HEK293 (cell line): ENCODE measurements around the gene RBCK1.

Experiments
- GLI2 ChIP-seq: fragments of 450-650 bp; formaldehyde crosslinking; IDR thresholded peaks from 2 replicates; pipeline ENCODE4; 2017; ENCODE audit warnings: missing biosample characterization, missing genetic modification characterization, low read depth, borderline replicate concordance
- IKZF3 ChIP-seq: fragments of 450-650 bp; IDR thresholded peaks from 2 replicates; pipeline ENCODE4 v1.5.0; 2018; ENCODE audit warnings: missing biosample characterization, mild to moderate bottlenecking, missing genetic modification characterization, moderate library complexity
- KLF1 ChIP-seq: fragments of 450-650 bp; formaldehyde crosslinking; IDR thresholded peaks from 2 replicates; pipeline ENCODE4 v1.5.1; 2016; ENCODE audit warnings: missing biosample characterization, missing genetic modification characterization
- KLF7 ChIP-seq: fragments of 450-650 bp; formaldehyde crosslinking; IDR thresholded peaks from 2 replicates; pipeline ENCODE4 v1.5.1; 2016; ENCODE audit warnings: missing biosample characterization, missing genetic modification characterization, borderline replicate concordance
- KLF9 ChIP-seq: fragments of 450-650 bp; formaldehyde crosslinking; IDR thresholded peaks from 2 replicates; pipeline ENCODE4 v1.5.1; 2016; ENCODE audit warnings: missing biosample characterization, missing genetic modification characterization, low read depth
- MYNN ChIP-seq: fragments of 450-650 bp; formaldehyde crosslinking; IDR thresholded peaks from 2 replicates; pipeline ENCODE4 v1.5.1; 2016; ENCODE audit warnings: missing biosample characterization, missing genetic modification characterization, borderline replicate concordance
- SCRT2 ChIP-seq: fragments of 450-650 bp; formaldehyde crosslinking; IDR thresholded peaks from 2 replicates; pipeline ENCODE4 v1.5.1; 2016; ENCODE audit warnings: missing biosample characterization, missing genetic modification characterization
- SP3 ChIP-seq: fragments of 450-650 bp; formaldehyde crosslinking; IDR thresholded peaks from 2 replicates; pipeline ENCODE4 v1.5.1; 2016; ENCODE audit warnings: missing biosample characterization, missing genetic modification characterization
- TRIM28 ChIP-seq: IDR thresholded peaks from 2 replicates; pipeline ENCODE4 v1.6.1; 2011; ENCODE audit warnings: low read length, control low read depth, borderline replicate concordance
- ZBTB17 ChIP-seq: fragments of 450-650 bp; formaldehyde crosslinking; IDR thresholded peaks from 2 replicates; pipeline ENCODE4 v1.5.1; 2016; ENCODE audit warnings: missing biosample characterization, missing genetic modification characterization
- ZBTB44 ChIP-seq: fragments of 450-650 bp; IDR thresholded peaks from 2 replicates; pipeline ENCODE4 v1.5.1; 2018; ENCODE audit warnings: missing biosample characterization, mild to moderate bottlenecking, missing genetic modification characterization
- ZBTB6 ChIP-seq: fragments of 450-650 bp; formaldehyde crosslinking; IDR thresholded peaks from 2 replicates; pipeline ENCODE4 v1.5.1; 2017; ENCODE audit warnings: missing biosample characterization, missing genetic modification characterization
- ZNF155 ChIP-seq: fragments of 450-650 bp; formaldehyde crosslinking; IDR thresholded peaks from 2 replicates; pipeline ENCODE4 v1.5.1; 2016; ENCODE audit warnings: missing biosample characterization, missing genetic modification characterization
- ZNF169 ChIP-seq: fragments of 450-650 bp; formaldehyde crosslinking; IDR thresholded peaks from 2 replicates; pipeline ENCODE4 v1.5.1; 2016; ENCODE audit warnings: missing biosample characterization, missing genetic modification characterization
- ZNF2 ChIP-seq: fragments of 450-650 bp; formaldehyde crosslinking; IDR thresholded peaks from 2 replicates; pipeline ENCODE4 v1.5.1; 2016; ENCODE audit warnings: missing biosample characterization, missing genetic modification characterization
- ZNF223 ChIP-seq: fragments of 450-650 bp; formaldehyde crosslinking; IDR thresholded peaks from 2 replicates; pipeline ENCODE4 v1.5.1; 2016; ENCODE audit warnings: missing biosample characterization, missing genetic modification characterization
- ZNF239 ChIP-seq: fragments of 450-650 bp; formaldehyde crosslinking; IDR thresholded peaks from 2 replicates; pipeline ENCODE4 v1.5.1; 2016; ENCODE audit warnings: missing biosample characterization, missing genetic modification characterization
- ZNF266 ChIP-seq: fragments of 450-650 bp; formaldehyde crosslinking; IDR thresholded peaks from 2 replicates; pipeline ENCODE4 v1.5.1; 2016; ENCODE audit warnings: missing biosample characterization, missing genetic modification characterization, low read depth
- ZNF280C ChIP-seq: fragments of 450-650 bp; formaldehyde crosslinking; IDR thresholded peaks from 2 replicates; pipeline ENCODE4 v1.5.1; 2016; ENCODE audit warnings: missing biosample characterization, missing genetic modification characterization
- ZNF362 ChIP-seq: fragments of 450-650 bp; formaldehyde crosslinking; IDR thresholded peaks from 2 replicates; pipeline ENCODE4 v1.5.1; 2016; ENCODE audit warnings: missing biosample characterization, missing genetic modification characterization
- ZNF398 ChIP-seq: fragments of 450-650 bp; formaldehyde crosslinking; IDR thresholded peaks from 2 replicates; pipeline ENCODE4 v1.5.1; 2017; ENCODE audit warnings: missing biosample characterization, missing genetic modification characterization
- ZNF416 ChIP-seq: fragments of 450-650 bp; formaldehyde crosslinking; IDR thresholded peaks from 2 replicates; pipeline ENCODE4 v1.5.1; 2016; ENCODE audit warnings: missing biosample characterization, missing genetic modification characterization
- ZNF514 ChIP-seq: fragments of 450-650 bp; formaldehyde crosslinking; IDR thresholded peaks from 2 replicates; pipeline ENCODE4 v1.5.1; 2016; ENCODE audit warnings: missing biosample characterization, missing genetic modification characterization
- ZNF561 ChIP-seq: fragments of 450-650 bp; IDR thresholded peaks from 2 replicates; pipeline ENCODE4 v1.5.1; 2018; ENCODE audit warnings: missing biosample characterization, missing genetic modification characterization, borderline replicate concordance
- ZNF600 ChIP-seq: fragments of 450-650 bp; formaldehyde crosslinking; IDR thresholded peaks from 2 replicates; pipeline ENCODE4 v1.5.1; 2016; ENCODE audit warnings: missing biosample characterization, missing genetic modification characterization
- ZNF623 ChIP-seq: fragments of 450-650 bp; formaldehyde crosslinking; IDR thresholded peaks from 2 replicates; pipeline ENCODE4 v1.5.1; 2016; ENCODE audit warnings: missing biosample characterization, missing genetic modification characterization
- ZNF670 ChIP-seq: fragments of 450-650 bp; formaldehyde crosslinking; IDR thresholded peaks from 2 replicates; pipeline ENCODE4 v1.5.1; 2016; ENCODE audit warnings: missing biosample characterization, missing genetic modification characterization, low read depth
- ZNF747 ChIP-seq: fragments of 450-650 bp; formaldehyde crosslinking; IDR thresholded peaks from 2 replicates; pipeline ENCODE4 v1.5.1; 2016; ENCODE audit warnings: missing biosample characterization, missing genetic modification characterization
- ZSCAN18 ChIP-seq: fragments of 450-650 bp; formaldehyde crosslinking; IDR thresholded peaks from 2 replicates; pipeline ENCODE4 v1.5.1; 2016; ENCODE audit warnings: missing biosample characterization, missing genetic modification characterization
- ZSCAN5A ChIP-seq: fragments of 450-650 bp; formaldehyde crosslinking; IDR thresholded peaks from 2 replicates; pipeline ENCODE4 v1.5.1; 2016; ENCODE audit warnings: missing biosample characterization, missing genetic modification characterization

The RBCK1 gene

GRCh38 chr20:401682-402495 is 6.2 kb upstream of the RBCK1 start (continued):
- TF ChIP-seq ZBTB17 = peak; percentile 81
- no peak; the same call in 1 of the 2 replicates for TF ChIP-seq ZNF398 (tag by site-specific recombination)
- TF ChIP-seq IKZF3 = no peak
- TF ChIP-seq TRIM28 = no peak
- peak; percentile 52 for TF ChIP-seq SP3 (tag by site-specific recombination)
- TF ChIP-seq ZNF2 (tag by site-specific recombination) = no peak
- TF ChIP-seq ZNF623 (tag by site-specific recombination) = no peak
- TF ChIP-seq ZNF670 (tag by site-specific recombination) = no peak
- no peak for TF ChIP-seq ZNF416 (tag by site-specific recombination)
- 0 out of 2 replicates have a peak, but pooled peaks have one; percentile 37 for TF ChIP-seq SCRT2 (tag by site-specific recombination)
- no peak for TF ChIP-seq KLF1 (tag by site-specific recombination)
- TF ChIP-seq ZNF223 (tag by site-specific recombination) = no peak
- no peak for TF ChIP-seq ZNF747
- no peak for TF ChIP-seq ZNF561 (tag by site-specific recombination)
- no peak for TF ChIP-seq ZNF169
- no peak for TF ChIP-seq KLF9 (tag by site-specific recombination)
- TF ChIP-seq ZNF266 (tag by site-specific recombination) = no peak
- TF ChIP-seq ZNF362 (tag by site-specific recombination) = no peak
- no peak for TF ChIP-seq GLI2
- TF ChIP-seq ZNF155 (tag by site-specific recombination) = no peak
- TF ChIP-seq ZNF239 (tag by site-specific recombination) = no peak
- no peak for TF ChIP-seq ZSCAN5A (tag by site-specific recombination)
- TF ChIP-seq ZNF280C (tag by site-specific recombination) = no peak
- TF ChIP-seq ZNF600 (tag by site-specific recombination) = no peak
- TF ChIP-seq ZSCAN18 (tag by site-specific recombination) = 0 out of 2 replicates have a peak, but pooled peaks have one; percentile 66
- no peak for TF ChIP-seq KLF7 (tag by site-specific recombination)
- no peak for TF ChIP-seq ZNF514 (tag by site-specific recombination)
- TF ChIP-seq ZBTB44 (tag by site-specific recombination) = peak; percentile 75
- no peak for TF ChIP-seq ZBTB6 (tag by site-specific recombination)
- no peak for TF ChIP-seq MYNN (tag by site-specific recombination)
